NAMALWA (cell line): Measurements from ENCODE around the gene TMEM72.
A peak's percentile ranks its signal among the peaks of the same experiment; 100 is the strongest.

Experiments used
- DNase-seq: peaks from one replicate; pipeline ENCODE4 v3.0.0-alpha.2; 2015; ENCODE audit warnings: low spot score

The TMEM72 gene

GRCh38 chr10:44934416-44935200 lies 23.5 kb downstream of the TMEM72 start:
- DNase-seq: no peak

- no peak for DNase-seq
Observed at GRCh38 chr10:44935201-44935965, 24.2 kb downstream of the TMEM72 start.

- no peak for DNase-seq
Observed at GRCh38 chr10:44935966-44936295, 24.8 kb downstream of the TMEM72 start.

- no peak for DNase-seq
Observed at GRCh38 chr10:44936314-44936975, 25.3 kb downstream of the TMEM72 start.

- no peak for DNase-seq
Observed at GRCh38 chr10:44937196-44938005, 26.3 kb downstream of the TMEM72 start.

- no peak for DNase-seq
Observed at GRCh38 chr10:44938956-44939355, 27.8 kb downstream of the TMEM72 start.

GRCh38 chr10:44939691-44940401 lies 28.7 kb downstream of the TMEM72 start:
- DNase-seq: no peak

- DNase-seq: no peak
Observed at GRCh38 chr10:44944354-44944753, 33.2 kb downstream of the TMEM72 start.

GRCh38 chr10:44946205-44946604 lies 35.1 kb downstream of the TMEM72 start:
- DNase-seq: no peak

- DNase-seq: peak; percentile 21
Observed at GRCh38 chr10:44947371-44948152, 36.4 kb downstream of the TMEM72 start.

- DNase-seq: no peak
Observed at GRCh38 chr10:44948642-44949041, 37.5 kb downstream of the TMEM72 start.

- no peak for DNase-seq
Observed at GRCh38 chr10:44949127-44949802, 38.1 kb downstream of the TMEM72 start.

GRCh38 chr10:44949915-44950314 lies 38.8 kb downstream of the TMEM72 start:
- no peak for DNase-seq

- DNase-seq: no peak
Observed at GRCh38 chr10:44950326-44951225, 39.4 kb downstream of the TMEM72 start.

- no peak for DNase-seq
Observed at GRCh38 chr10:44951576-44952226, 40.6 kb downstream of the TMEM72 start.

GRCh38 chr10:44952779-44953231 lies 41.7 kb downstream of the TMEM72 start:
- DNase-seq: no peak

- DNase-seq: no peak
Observed at GRCh38 chr10:44954042-44954441, 42.9 kb downstream of the TMEM72 start.

GRCh38 chr10:44954962-44955361 lies 43.8 kb downstream of the TMEM72 start:
- DNase-seq: no peak
